ENCODE data around the gene GTF3C1. TPM values are rescaled to one million over a fixed set of nuclear protein-coding genes. Genes with fewer than 3 reads are reported as not detected.

GTF3C1 gene
- total RNA-seq, 1 donor = 71.8 TPM

DNA sequence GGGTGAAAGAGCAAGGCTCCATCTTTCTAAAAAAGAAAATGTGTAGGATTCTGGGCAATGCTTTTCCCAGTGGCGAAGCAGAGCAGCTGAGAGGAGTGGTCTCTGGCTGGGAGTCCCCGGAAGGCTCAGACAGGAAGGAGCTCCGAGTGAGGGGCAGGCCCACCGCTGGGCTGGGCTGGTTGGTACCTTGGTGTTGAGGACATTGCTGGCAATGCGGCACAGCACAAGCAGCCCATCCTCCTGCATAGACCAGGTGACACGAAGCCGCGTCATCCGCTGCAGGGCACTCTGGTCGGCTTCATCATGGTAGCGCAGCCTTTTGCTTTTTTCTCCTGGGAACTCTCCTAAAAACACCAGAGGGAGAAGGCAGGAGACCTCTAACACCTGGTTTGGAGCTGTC, 63.9 kb downstream of the GTF3C1 start:
- DNase-seq (ENCODE audit: low read depth) = no peak
- TF ChIP-seq, protein P1, sequence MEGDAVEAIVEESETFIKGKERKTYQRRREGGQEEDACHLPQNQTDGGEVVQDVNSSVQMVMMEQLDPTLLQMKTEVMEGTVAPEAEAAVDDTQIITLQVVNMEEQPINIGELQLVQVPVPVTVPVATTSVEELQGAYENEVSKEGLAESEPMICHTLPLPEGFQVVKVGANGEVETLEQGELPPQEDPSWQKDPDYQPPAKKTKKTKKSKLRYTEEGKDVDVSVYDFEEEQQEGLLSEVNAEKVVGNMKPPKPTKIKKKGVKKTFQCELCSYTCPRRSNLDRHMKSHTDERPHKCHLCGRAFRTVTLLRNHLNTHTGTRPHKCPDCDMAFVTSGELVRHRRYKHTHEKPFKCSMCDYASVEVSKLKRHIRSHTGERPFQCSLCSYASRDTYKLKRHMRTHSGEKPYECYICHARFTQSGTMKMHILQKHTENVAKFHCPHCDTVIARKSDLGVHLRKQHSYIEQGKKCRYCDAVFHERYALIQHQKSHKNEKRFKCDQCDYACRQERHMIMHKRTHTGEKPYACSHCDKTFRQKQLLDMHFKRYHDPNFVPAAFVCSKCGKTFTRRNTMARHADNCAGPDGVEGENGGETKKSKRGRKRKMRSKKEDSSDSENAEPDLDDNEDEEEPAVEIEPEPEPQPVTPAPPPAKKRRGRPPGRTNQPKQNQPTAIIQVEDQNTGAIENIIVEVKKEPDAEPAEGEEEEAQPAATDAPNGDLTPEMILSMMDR (IDR thresholded peaks at IDR 0.05; ENCODE audit: insufficient read depth, low read length) = no peak
- H3K4me3 ChIP-seq (ENCODE audit: low read depth, low read length) = no peak overlapping the region

DNA sequence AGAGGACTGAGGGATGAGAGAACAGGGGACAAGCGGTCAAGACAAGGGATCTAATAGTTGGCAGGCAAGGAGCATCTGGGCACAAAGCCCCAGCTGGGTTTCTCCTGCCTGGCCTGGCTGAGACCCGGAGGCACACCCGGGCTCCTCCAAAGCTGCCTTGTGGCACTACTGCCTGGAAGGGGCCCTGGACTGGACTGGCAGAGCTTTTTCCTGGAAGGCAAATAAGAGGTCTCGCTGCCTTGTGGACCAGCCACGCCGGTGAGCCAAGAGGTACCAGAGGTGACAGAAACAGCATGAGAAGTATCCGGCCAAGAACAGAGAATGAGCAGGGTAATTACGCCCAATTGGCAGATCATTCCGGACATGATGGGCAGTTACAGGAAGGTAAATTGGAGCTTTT, 64.6 kb downstream of the GTF3C1 start:
- TF ChIP-seq, protein P1 (IDR thresholded peaks at IDR 0.05; ENCODE audit: insufficient read depth, low read length) = no peak
- DNase-seq (ENCODE audit: low read depth) = no peak
- H3K4me3 ChIP-seq (ENCODE audit: low read depth, low read length) = no peak overlapping the region

DNA sequence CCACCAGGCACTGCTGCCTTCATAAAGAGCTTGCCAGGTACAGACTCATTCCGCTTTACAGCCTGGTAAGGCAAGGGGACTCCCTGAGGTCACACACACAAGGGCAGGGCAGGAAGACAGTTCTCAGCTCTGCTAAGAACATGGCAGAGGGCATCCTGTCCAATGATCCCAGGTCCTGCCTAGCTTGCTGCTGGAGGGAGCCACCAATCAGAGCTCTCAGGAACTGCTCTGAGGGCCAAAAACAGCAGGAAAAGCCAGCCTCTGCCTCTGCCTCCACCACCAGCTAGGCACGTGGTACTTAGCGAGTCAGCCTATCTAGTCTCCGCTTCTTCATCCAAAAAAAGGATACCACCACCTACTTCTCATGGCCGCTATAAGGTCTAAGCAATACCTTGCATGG, 66.1 kb downstream of the GTF3C1 start:
- no peak for DNase-seq (ENCODE audit: low read depth)
- H3K4me3 ChIP-seq (ENCODE audit: low read depth, low read length) = no peak overlapping the region
- TF ChIP-seq, protein P1 (IDR thresholded peaks at IDR 0.05; ENCODE audit: insufficient read depth, low read length) = no peak

DNA sequence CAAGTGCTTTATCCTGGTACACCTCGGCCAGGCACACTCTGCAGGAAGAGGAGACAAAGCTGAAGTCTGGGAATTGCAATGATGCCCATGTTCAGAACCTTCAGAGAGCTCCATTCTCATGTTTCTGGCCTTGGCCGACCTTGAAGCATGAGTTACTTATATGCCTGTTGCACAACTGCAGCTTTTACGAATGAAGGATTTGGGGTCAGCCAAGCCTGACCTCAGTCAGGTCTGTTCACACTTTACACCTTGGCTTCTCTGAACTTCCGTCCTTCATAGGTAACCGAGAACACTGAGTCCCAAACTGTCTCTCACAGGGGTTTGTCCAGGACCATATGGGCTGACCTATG, 66.7 kb downstream of the GTF3C1 start:
- no peak overlapping the region for H3K4me3 ChIP-seq (ENCODE audit: low read depth, low read length)
- DNase-seq (ENCODE audit: low read depth) = no peak
- TF ChIP-seq, protein P1 (IDR thresholded peaks at IDR 0.05; ENCODE audit: insufficient read depth, low read length) = no peak

DNA sequence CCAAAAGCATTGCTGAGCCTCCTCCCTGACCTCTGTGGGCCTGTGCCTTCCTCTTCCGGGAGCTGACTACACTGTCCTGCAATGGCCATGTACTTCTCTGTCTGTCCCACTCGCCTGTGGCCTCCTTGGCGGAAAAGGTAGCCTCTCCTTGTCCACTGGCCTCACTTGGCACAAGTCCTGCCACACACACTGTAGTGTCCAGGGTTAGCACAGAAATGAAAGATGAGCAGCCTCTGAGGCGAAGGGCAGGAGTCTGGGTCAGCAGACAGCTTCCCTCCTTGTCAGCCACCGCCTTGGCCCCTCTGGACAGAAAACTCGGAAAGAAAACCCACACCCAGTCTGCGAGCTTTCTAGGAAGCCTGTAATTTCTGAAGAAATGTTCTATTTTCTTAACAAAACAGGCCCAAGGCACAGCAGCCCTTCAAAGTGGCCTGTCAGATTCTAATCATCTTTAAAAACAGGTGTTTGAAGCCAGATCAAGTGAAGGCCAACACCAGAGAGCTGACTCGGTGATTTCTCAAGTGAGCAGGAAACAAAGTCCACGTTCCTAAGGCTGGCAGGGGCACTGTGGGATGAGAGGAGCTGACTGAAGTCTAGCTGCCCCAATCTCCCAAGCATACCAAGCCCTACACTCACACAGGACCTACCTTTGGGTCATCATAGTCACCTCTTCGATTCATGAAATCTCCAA, 67.2 kb downstream of the GTF3C1 start:
- TF ChIP-seq, protein P1 (IDR thresholded peaks at IDR 0.05; ENCODE audit: insufficient read depth, low read length) = no peak
- H3K4me3 ChIP-seq (ENCODE audit: low read depth, low read length) = no peak overlapping the region
- no peak for DNase-seq (ENCODE audit: low read depth)

DNA sequence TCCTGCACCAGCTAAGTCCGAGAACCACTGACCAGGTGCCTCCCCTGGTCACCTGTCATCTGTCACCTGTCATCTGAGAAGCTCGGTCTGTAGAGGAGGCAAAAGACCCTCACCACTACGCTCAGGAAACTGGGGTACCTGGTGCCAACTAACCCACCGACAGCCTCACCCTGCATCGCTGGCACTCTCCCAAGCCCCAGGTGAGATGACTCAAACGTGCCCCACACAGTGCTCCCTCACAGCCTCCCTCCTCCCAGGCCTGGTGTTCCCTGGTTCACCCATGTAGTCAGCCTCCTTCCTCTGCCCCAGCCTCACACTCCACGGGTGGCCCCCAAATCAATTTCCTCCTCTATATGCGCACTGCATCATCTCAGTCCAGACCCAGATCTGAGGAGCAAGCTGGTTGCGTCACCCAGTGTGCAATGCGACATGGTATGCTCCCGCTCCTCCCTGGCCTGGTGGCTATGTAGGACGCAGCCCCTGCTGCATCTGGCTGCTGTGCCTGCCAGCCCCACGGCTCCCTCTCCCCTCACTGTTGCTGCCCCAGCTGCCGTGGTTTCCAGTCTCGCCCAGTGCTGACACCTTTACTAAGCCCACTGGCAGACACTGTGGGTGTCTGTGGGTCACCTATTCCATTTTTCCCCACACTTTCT, 68.3 kb downstream of the GTF3C1 start:
- TF ChIP-seq, protein P1 (IDR thresholded peaks at IDR 0.05; ENCODE audit: insufficient read depth, low read length) = no peak
- DNase-seq (ENCODE audit: low read depth) = no peak
- H3K4me3 ChIP-seq (ENCODE audit: low read depth, low read length) = no peak overlapping the region

Measured in fibroblast of the aortic adventitia (primary cell).